ENCODE data around the gene DYNC1I1. TPM values are rescaled to one million over a fixed set of nuclear protein-coding genes. Genes with fewer than 3 reads are reported as not detected.
"Not testable (repeated sequence)": the region's sequence is repeated elsewhere in the genome, so short reads cannot be mapped to it uniquely, and the experiment has no call there.

DYNC1I1 gene
- total and polyA plus RNA-seq, 2 donors: 2.5 to 6.3 TPM

GRCh38 chr7:95925236-95925635 lies 152.9 kb downstream of the DYNC1I1 start:
- no peak overlapping the region for H3K27ac ChIP-seq (ENCODE audit: low read depth in 1 of 2, low read length in 1 of 2)
- H3K27me3 ChIP-seq (ENCODE audit: control insufficient read depth in 2 of 2, insufficient read depth in 1 of 2, low read length in 1 of 2): no peaks in the 10 kb centered on the region
- no peak for DNase-seq (ENCODE audit: low read depth in 6 of 9, low spot score in 9 of 9)
- H3K36me3 ChIP-seq (ENCODE audit: control insufficient read depth in 2 of 2, insufficient read depth in 2 of 2, low read length in 1 of 2): no peaks in the 10 kb centered on the region
- no peaks in the 10 kb centered on the region for H3K9me3 ChIP-seq (ENCODE audit: control insufficient read depth in 2 of 2, insufficient read depth in 1 of 2, low read length in 1 of 2)
- no peak overlapping the region for H3K4me3 ChIP-seq (ENCODE audit: low read length in 2 of 2)
- no peaks in the 10 kb centered on the region for H3K4me1 ChIP-seq (ENCODE audit: control insufficient read depth in 2 of 2, insufficient read depth in 2 of 2, low read length in 2 of 2)
- WGBS: 87% methylated on average over 3 of the region's 3 CpGs

DNA sequence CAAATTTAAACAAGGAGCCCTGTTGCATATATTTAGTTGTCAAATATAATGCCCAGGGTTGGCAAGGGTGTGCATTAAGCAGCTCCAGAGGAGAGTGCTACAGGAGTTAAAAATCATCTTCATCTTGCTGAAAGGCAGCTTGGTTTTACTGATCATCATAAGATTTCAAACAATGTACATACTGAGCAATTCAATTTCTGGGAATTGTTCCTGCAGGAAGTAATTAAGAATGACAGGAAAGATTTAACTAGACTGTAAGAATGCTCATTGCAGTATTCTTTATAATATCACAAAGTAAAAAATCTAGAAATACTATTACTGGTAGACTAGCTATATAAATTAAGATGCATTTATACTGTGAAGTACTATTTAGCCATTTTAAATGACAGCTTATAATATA lies 153.6 kb downstream of the DYNC1I1 start:
- Histone ChIP-seq H3K27me3 (ENCODE audit: control insufficient read depth in 2 of 2, insufficient read depth in 1 of 2, low read length in 1 of 2) (no peaks in the 10 kb centered on the region), H3K27ac (ENCODE audit: low read depth in 1 of 2, low read length in 1 of 2) (no peak overlapping the region), H3K9me3 (ENCODE audit: control insufficient read depth in 2 of 2, insufficient read depth in 1 of 2, low read length in 1 of 2) (no peaks in the 10 kb centered on the region), H3K4me1 (ENCODE audit: control insufficient read depth in 2 of 2, insufficient read depth in 2 of 2, low read length in 2 of 2) (no peaks in the 10 kb centered on the region), H3K36me3 (ENCODE audit: control insufficient read depth in 2 of 2, insufficient read depth in 2 of 2, low read length in 1 of 2) (no peaks in the 10 kb centered on the region), H3K4me3 (ENCODE audit: low read length in 2 of 2) (no peak overlapping the region)
- DNase-seq (ENCODE audit: low read depth in 6 of 9, low spot score in 9 of 9): no peak

- H3K4me1 ChIP-seq (ENCODE audit: control insufficient read depth in 2 of 2, insufficient read depth in 2 of 2, low read length in 2 of 2): no peaks in the 10 kb centered on the region
- no peak for DNase-seq (ENCODE audit: low read depth in 6 of 9, low spot score in 9 of 9)
- H3K4me3 ChIP-seq (ENCODE audit: low read length in 2 of 2): no peak overlapping the region
- no peaks in the 10 kb centered on the region for H3K36me3 ChIP-seq (ENCODE audit: control insufficient read depth in 2 of 2, insufficient read depth in 2 of 2, low read length in 1 of 2)
- WGBS: 56% methylated on average over 5 of the region's 5 CpGs
- H3K27me3 ChIP-seq (ENCODE audit: control insufficient read depth in 2 of 2, insufficient read depth in 1 of 2, low read length in 1 of 2): no peaks in the 10 kb centered on the region
- no peaks in the 10 kb centered on the region for H3K9me3 ChIP-seq (ENCODE audit: control insufficient read depth in 2 of 2, insufficient read depth in 1 of 2, low read length in 1 of 2)
- H3K27ac ChIP-seq (ENCODE audit: low read depth in 1 of 2, low read length in 1 of 2): no peak overlapping the region
These were observed 155.4 kb downstream of the DYNC1I1 start for GRCh38 chr7:95927756-95928155.

DNA sequence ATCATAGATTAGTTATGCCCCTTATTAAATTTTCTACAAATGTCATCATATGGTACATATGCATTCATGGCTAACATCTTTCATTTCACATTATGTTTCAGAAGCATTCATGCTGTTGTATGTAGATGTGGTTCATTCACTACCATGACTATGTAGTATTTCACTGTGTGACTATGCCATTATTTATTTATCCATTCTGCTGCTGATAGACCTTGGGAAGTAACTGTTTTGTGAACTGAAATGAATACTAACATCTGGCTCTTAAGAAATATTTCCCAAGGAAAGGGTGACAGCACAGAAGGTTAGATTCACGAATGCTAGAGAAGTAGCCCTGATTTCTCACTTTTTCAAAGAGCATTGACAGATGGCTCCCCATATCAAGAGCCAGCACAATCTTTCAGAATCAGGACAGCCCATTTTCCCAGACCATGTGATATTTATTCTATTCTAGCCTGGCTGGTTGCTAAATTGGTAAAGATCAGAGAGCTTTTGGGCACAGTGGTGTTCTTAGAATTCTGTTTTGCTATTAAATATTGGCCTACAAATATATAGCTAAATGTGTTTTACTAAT lies 157.4 kb downstream of the DYNC1I1 start:
- Histone ChIP-seq H3K9me3 (ENCODE audit: control insufficient read depth in 2 of 2, insufficient read depth in 1 of 2, low read length in 1 of 2) (no peaks in the 10 kb centered on the region), H3K4me3 (ENCODE audit: low read length in 2 of 2) (no peak overlapping the region), H3K4me1 (ENCODE audit: control insufficient read depth in 2 of 2, insufficient read depth in 2 of 2, low read length in 2 of 2) (no peaks in the 10 kb centered on the region), H3K27me3 (ENCODE audit: control insufficient read depth in 2 of 2, insufficient read depth in 1 of 2, low read length in 1 of 2) (no peaks in the 10 kb centered on the region), H3K27ac (ENCODE audit: low read depth in 1 of 2, low read length in 1 of 2) (no peak overlapping the region), H3K36me3 (ENCODE audit: control insufficient read depth in 2 of 2, insufficient read depth in 2 of 2, low read length in 1 of 2) (no peaks in the 10 kb centered on the region)
- DNase-seq (ENCODE audit: low read depth in 6 of 9, low spot score in 9 of 9): no peak
- 88% methylated on average over 1 of the region's 1 CpG for WGBS

DNA sequence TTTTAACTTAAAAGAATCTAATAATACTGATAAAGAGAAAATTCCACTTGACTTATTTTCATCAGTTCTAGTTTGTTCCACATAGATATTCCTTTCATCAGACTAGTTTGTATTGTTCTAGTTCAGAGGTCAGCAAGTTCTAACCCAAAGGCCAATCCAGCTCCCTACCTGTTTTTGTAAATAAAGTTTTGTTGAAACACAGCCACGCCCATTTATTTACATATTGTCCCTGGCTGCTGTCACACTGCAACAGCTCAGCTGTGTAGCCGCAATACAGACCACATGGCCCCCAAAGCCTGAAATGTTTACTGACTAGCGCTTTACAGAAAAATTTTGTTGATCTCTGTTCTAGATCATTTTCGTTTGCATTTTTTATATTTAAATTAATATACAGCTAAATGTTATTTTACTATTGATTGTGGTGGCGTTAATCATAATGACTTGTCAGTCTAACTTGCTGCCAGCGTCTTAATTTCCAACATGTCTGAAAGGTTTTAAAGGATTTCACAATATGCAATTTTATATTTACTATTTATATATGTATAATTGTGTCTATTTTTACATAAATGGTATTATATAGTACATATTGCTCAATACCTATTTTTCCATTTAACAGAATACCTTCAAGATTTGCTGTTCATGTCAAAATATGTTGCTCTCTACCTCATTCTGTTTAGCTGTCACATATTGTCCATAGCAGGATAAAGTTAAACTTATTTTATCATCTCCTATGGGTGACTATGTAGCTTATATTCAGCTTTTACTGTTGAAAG lies 159.3 kb downstream of the DYNC1I1 start:
- H3K9me3 ChIP-seq (ENCODE audit: control insufficient read depth in 2 of 2, insufficient read depth in 1 of 2, low read length in 1 of 2): no peaks in the 10 kb centered on the region
- H3K4me1 ChIP-seq (ENCODE audit: control insufficient read depth in 2 of 2, insufficient read depth in 2 of 2, low read length in 2 of 2): no peaks in the 10 kb centered on the region
- H3K36me3 ChIP-seq (ENCODE audit: control insufficient read depth in 2 of 2, insufficient read depth in 2 of 2, low read length in 1 of 2): no peaks in the 10 kb centered on the region
- H3K27ac ChIP-seq (ENCODE audit: low read depth in 1 of 2, low read length in 1 of 2): no peak overlapping the region
- 85% methylated on average over 6 of the region's 6 CpGs for WGBS
- no peaks in the 10 kb centered on the region for H3K27me3 ChIP-seq (ENCODE audit: control insufficient read depth in 2 of 2, insufficient read depth in 1 of 2, low read length in 1 of 2)
- DNase-seq (ENCODE audit: low read depth in 6 of 9, low spot score in 9 of 9): no peak
- no peak overlapping the region for H3K4me3 ChIP-seq (ENCODE audit: low read length in 2 of 2)

- Histone ChIP-seq H3K36me3 (ENCODE audit: control insufficient read depth in 2 of 2, insufficient read depth in 2 of 2, low read length in 1 of 2) (no peaks in the 10 kb centered on the region), H3K4me3 (ENCODE audit: low read length in 2 of 2) (no peak overlapping the region), H3K27me3 (ENCODE audit: control insufficient read depth in 2 of 2, insufficient read depth in 1 of 2, low read length in 1 of 2) (no peaks in the 10 kb centered on the region), H3K9me3 (ENCODE audit: control insufficient read depth in 2 of 2, insufficient read depth in 1 of 2, low read length in 1 of 2) (no peaks in the 10 kb centered on the region), H3K27ac (ENCODE audit: low read depth in 1 of 2, low read length in 1 of 2) (no peak overlapping the region), H3K4me1 (ENCODE audit: control insufficient read depth in 2 of 2, insufficient read depth in 2 of 2, low read length in 2 of 2) (no peaks in the 10 kb centered on the region)
- 90% methylated on average over 4 of the region's 4 CpGs for WGBS
- no peak for DNase-seq (ENCODE audit: low read depth in 6 of 9, low spot score in 9 of 9)
These were observed 161.3 kb downstream of the DYNC1I1 start for GRCh38 chr7:95933618-95934017.

GRCh38 chr7:95944867-95945266 lies 172.5 kb downstream of the DYNC1I1 start:
- H3K27me3 ChIP-seq (ENCODE audit: control insufficient read depth in 2 of 2, insufficient read depth in 1 of 2, low read length in 1 of 2); H3K36me3 ChIP-seq (ENCODE audit: control insufficient read depth in 2 of 2, insufficient read depth in 2 of 2, low read length in 1 of 2); H3K4me3 ChIP-seq (ENCODE audit: low read length in 2 of 2); H3K27ac ChIP-seq (ENCODE audit: low read depth in 1 of 2, low read length in 1 of 2); H3K9me3 ChIP-seq (ENCODE audit: control insufficient read depth in 2 of 2, insufficient read depth in 1 of 2, low read length in 1 of 2); DNase-seq (ENCODE audit: low read depth in 6 of 9, low spot score in 9 of 9); H3K4me1 ChIP-seq (ENCODE audit: control insufficient read depth in 2 of 2, insufficient read depth in 2 of 2, low read length in 2 of 2): not testable (repeated sequence)
- no CpG with 5 or more reads among the region's 1 CpG for WGBS

GRCh38 chr7:95950698-95951097 lies 178.3 kb downstream of the DYNC1I1 start:
- no peaks in the 10 kb centered on the region for H3K4me1 ChIP-seq (ENCODE audit: control insufficient read depth in 2 of 2, insufficient read depth in 2 of 2, low read length in 2 of 2)
- 96% methylated on average over 1 of the region's 1 CpG for WGBS
- H3K4me3 ChIP-seq (ENCODE audit: low read length in 2 of 2): no peak overlapping the region
- no peaks in the 10 kb centered on the region for H3K9me3 ChIP-seq (ENCODE audit: control insufficient read depth in 2 of 2, insufficient read depth in 1 of 2, low read length in 1 of 2)
- DNase-seq (ENCODE audit: low read depth in 6 of 9, low spot score in 9 of 9): no peak
- H3K27ac ChIP-seq (ENCODE audit: low read depth in 1 of 2, low read length in 1 of 2): no peak overlapping the region
- no peaks in the 10 kb centered on the region for H3K36me3 ChIP-seq (ENCODE audit: control insufficient read depth in 2 of 2, insufficient read depth in 2 of 2, low read length in 1 of 2)
- no peaks in the 10 kb centered on the region for H3K27me3 ChIP-seq (ENCODE audit: control insufficient read depth in 2 of 2, insufficient read depth in 1 of 2, low read length in 1 of 2)

DNA sequence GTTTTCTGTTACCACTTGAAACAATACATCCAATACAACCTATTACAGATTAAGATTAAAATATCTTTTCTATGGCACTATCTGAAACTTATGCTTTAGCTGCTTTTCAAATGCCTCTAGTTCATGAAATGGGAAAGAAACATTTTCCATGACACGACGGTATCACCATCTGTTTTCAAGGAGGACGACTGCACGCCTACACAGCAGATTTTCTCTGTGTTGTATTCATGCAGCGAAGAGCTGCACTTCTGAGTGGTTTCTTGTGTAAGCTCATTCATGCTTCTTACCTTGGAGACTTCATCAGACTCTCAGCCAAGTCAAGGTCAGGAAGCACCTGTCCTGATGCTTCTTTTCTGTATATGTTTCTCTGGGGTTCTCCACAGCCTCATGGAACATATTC lies 179.2 kb downstream of the DYNC1I1 start:
- no peaks in the 10 kb centered on the region for H3K27me3 ChIP-seq (ENCODE audit: control insufficient read depth in 2 of 2, insufficient read depth in 1 of 2, low read length in 1 of 2)
- no peaks in the 10 kb centered on the region for H3K36me3 ChIP-seq (ENCODE audit: control insufficient read depth in 2 of 2, insufficient read depth in 2 of 2, low read length in 1 of 2)
- no peaks in the 10 kb centered on the region for H3K4me1 ChIP-seq (ENCODE audit: control insufficient read depth in 2 of 2, insufficient read depth in 2 of 2, low read length in 2 of 2)
- 94% methylated on average over 5 of the region's 5 CpGs for WGBS
- no peak overlapping the region for H3K4me3 ChIP-seq (ENCODE audit: low read length in 2 of 2)
- H3K9me3 ChIP-seq (ENCODE audit: control insufficient read depth in 2 of 2, insufficient read depth in 1 of 2, low read length in 1 of 2): no peaks in the 10 kb centered on the region
- DNase-seq (ENCODE audit: low read depth in 6 of 9, low spot score in 9 of 9): no peak
- H3K27ac ChIP-seq (ENCODE audit: low read depth in 1 of 2, low read length in 1 of 2): no peak overlapping the region
